ENCODE measurements around the gene HSPA9.

The HSPA9 gene

GRCh38 chr5:138536215-138536614 lies 39.0 kb downstream of the HSPA9 start:
- peaks cover 79 to 86% of the 10 kb centered on the region in 2 experiments for H3K4me1 ChIP-seq (ENCODE audit: control insufficient read depth in 1 of 2, insufficient read depth in 1 of 2, low read depth in 1 of 2, low read length in 1 of 2)
- no peaks in the 10 kb centered on the region for H3K9me3 ChIP-seq
- H3K27me3 ChIP-seq = no peaks in the 10 kb centered on the region
- no peak for TF ChIP-seq CTCF (IDR thresholded peaks at IDR 0.05)
- H3K4me3 ChIP-seq (ENCODE audit: low read depth in 1 of 2, low read length in 1 of 2) = no peak overlapping the region
- peaks cover 7% of the 10 kb centered on the region for H3K36me3 ChIP-seq
- peak overlapping the region; percentile 43 for H3K27ac ChIP-seq

- H3K36me3 ChIP-seq = peaks cover 7% of the 10 kb centered on the region
- H3K4me1 ChIP-seq (ENCODE audit: control insufficient read depth in 1 of 2, insufficient read depth in 1 of 2, low read depth in 1 of 2, low read length in 1 of 2) = peaks cover 61 to 80% of the 10 kb centered on the region in 2 experiments
- H3K27me3 ChIP-seq = no peaks in the 10 kb centered on the region
- TF ChIP-seq CTCF (IDR thresholded peaks at IDR 0.05) = no peak
- H3K4me3 ChIP-seq (ENCODE audit: low read depth in 1 of 2, low read length in 1 of 2) = peak overlapping the region; percentile 31 to 37
- no peaks in the 10 kb centered on the region for H3K9me3 ChIP-seq
- peak overlapping the region; percentile 81 for H3K27ac ChIP-seq
Measured at GRCh38 chr5:138533973-138534941, 40.9 kb downstream of the HSPA9 start.

DNA sequence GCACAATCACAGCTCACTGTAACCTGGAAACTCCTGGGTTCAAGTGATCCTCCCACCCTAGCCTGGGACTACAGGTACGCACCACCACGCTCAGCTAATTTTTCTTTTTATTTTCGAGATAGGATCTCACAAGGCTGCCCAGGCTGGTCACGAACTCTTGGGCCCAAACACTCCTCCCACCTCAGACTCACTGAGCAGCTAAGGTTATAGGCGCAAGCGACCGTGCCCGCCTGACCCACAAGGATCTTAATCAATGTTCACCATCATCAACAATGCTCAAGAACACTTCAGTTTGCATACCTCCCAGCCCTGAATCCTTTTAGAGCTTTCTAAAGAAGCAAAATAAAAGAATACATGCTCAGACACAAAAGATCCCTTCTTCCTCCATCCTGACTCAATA lies 45.4 kb downstream of the HSPA9 start:
- no peaks in the 10 kb centered on the region for H3K9me3 ChIP-seq
- no peaks in the 10 kb centered on the region for H3K27me3 ChIP-seq
- H3K27ac ChIP-seq = no peak overlapping the region
- H3K36me3 ChIP-seq = peaks cover 15% of the 10 kb centered on the region
- H3K4me3 ChIP-seq (ENCODE audit: low read depth in 1 of 2, low read length in 1 of 2) = no peak overlapping the region
- H3K4me1 ChIP-seq (ENCODE audit: control insufficient read depth in 1 of 2, insufficient read depth in 1 of 2, low read depth in 1 of 2, low read length in 1 of 2) = peaks cover 34 to 48% of the 10 kb centered on the region in 2 experiments
- no peak for TF ChIP-seq CTCF (IDR thresholded peaks at IDR 0.05)

GRCh38 chr5:138528744-138529469 lies 46.3 kb downstream of the HSPA9 start:
- TF ChIP-seq CTCF (IDR thresholded peaks at IDR 0.05) = no peak
- Histone ChIP-seq H3K27ac (peak overlapping the region; percentile 44), H3K36me3 (peaks cover 15% of the 10 kb centered on the region), H3K4me3 (ENCODE audit: low read depth in 1 of 2, low read length in 1 of 2) (no peak overlapping the region), H3K4me1 (ENCODE audit: control insufficient read depth in 1 of 2, insufficient read depth in 1 of 2, low read depth in 1 of 2, low read length in 1 of 2) (peaks cover 25 to 39% of the 10 kb centered on the region in 2 experiments), H3K27me3 (no peaks in the 10 kb centered on the region), H3K9me3 (no peaks in the 10 kb centered on the region)

GRCh38 chr5:138528208-138528607 lies 47.0 kb downstream of the HSPA9 start:
- Histone ChIP-seq H3K4me3 (ENCODE audit: low read depth in 1 of 2, low read length in 1 of 2) (no peak overlapping the region), H3K36me3 (peaks cover 15% of the 10 kb centered on the region)
- TF ChIP-seq CTCF (IDR thresholded peaks at IDR 0.05) = no peak

More at GRCh38 chr5:138528208-138528607, 47.0 kb downstream of the HSPA9 start:
- H3K9me3 ChIP-seq = no peaks in the 10 kb centered on the region
- H3K27ac ChIP-seq = peak overlapping the region; percentile 19
- H3K4me1 ChIP-seq (ENCODE audit: control insufficient read depth in 1 of 2, insufficient read depth in 1 of 2, low read depth in 1 of 2, low read length in 1 of 2) = peaks cover 18 to 32% of the 10 kb centered on the region in 2 experiments
- no peaks in the 10 kb centered on the region for H3K27me3 ChIP-seq

Data from neutrophil (primary cell).